SK-N-MC (cell line): ENCODE data around the gene ACSM2B.
"Not testable (repeated sequence)": the region's sequence is repeated elsewhere in the genome, so short reads cannot be mapped to it uniquely, and the experiment has no call there.

Source experiments
- DNase-seq: peaks from one replicate; pipeline ENCODE4 v3.0.0-alpha.2; 2011; ENCODE audit warnings: low read depth, low spot score
- H3K27ac ChIP-seq: fragments of 200-600 bp; sonication (generic); 2 replicates; pipeline ENCODE4 v1.5.1; 2016; ENCODE audit warnings: mixed run types
- H3K36me3 ChIP-seq: fragments of 200-600 bp; sonication (generic); 2 replicates; pipeline ENCODE4 v1.6.1; 2017; ENCODE audit warnings: antibody characterized with exemption, low read length, mixed read lengths; ENCODE audit not compliant: insufficient read depth
- H3K4me3 ChIP-seq: fragments of 200-600 bp; sonication (generic); 2 replicates; pipeline ENCODE4 v1.5.1; 2016
- H3K9ac ChIP-seq: fragments of 200-600 bp; sonication (generic); 2 replicates; pipeline ENCODE4 v1.8.0; 2017; ENCODE audit warnings: mixed run types, mixed read lengths; ENCODE audit not compliant: insufficient read length
- H3K9me3 ChIP-seq: fragments of 200-600 bp; sonication (generic); 2 replicates; pipeline ENCODE4 v1.6.1; 2017; ENCODE audit warnings: low read depth, mild to moderate bottlenecking, antibody characterized with exemption, low read length, moderate library complexity, mixed read lengths
- EZH2 ChIP-seq: fragments of 200-600 bp; sonication (generic); IDR thresholded peaks from one replicate; pipeline ENCODE4 v1.6.1; 2017; ENCODE audit warnings: antibody characterized with exemption
- FOXP2 ChIP-seq: optimal IDR thresholded peaks from 2 replicates; pipeline ENCODE3; 2011; ENCODE audit warnings: mild to moderate bottlenecking, moderate library complexity; ENCODE audit not compliant: insufficient read depth; ENCODE audit errors: extremely low read length, control extremely low read depth
- POLR2AphosphoS5 ChIP-seq: IDR thresholded peaks from 2 replicates; pipeline ENCODE4 v1.6.1; 2012; ENCODE audit warnings: mild to moderate bottlenecking, low read depth, low read length, borderline replicate concordance

The ACSM2B gene

DNA sequence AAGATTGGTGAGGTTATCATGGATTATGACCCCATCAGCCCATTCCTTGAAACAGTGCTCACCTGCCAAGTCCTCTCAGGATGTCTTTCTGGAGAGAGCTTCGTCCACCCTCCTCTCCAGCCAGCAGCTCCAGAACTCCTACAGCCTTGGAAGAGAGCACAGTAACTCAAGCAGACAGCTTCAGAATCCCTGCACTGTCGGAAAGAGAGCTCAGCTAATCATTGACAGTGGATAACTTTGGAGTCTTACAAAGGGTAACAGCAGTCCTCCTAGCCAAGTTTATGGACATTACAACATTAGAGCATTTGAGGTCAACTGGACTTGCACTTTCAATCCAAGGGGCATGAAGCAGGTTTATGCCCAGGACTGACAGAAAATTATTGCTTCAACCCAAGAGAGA lies at the start of gene ACSM2B:
TSS of gene ACSM2B (minus strand) at position 223 of the 400 bp plus-strand sequence. CDS start 11,522 bp downstream, outside the sequence.
- not testable (repeated sequence) for H3K27ac ChIP-seq, H3K9me3 ChIP-seq, H3K9ac ChIP-seq, DNase-seq, H3K36me3 ChIP-seq, H3K4me3 ChIP-seq

DNA sequence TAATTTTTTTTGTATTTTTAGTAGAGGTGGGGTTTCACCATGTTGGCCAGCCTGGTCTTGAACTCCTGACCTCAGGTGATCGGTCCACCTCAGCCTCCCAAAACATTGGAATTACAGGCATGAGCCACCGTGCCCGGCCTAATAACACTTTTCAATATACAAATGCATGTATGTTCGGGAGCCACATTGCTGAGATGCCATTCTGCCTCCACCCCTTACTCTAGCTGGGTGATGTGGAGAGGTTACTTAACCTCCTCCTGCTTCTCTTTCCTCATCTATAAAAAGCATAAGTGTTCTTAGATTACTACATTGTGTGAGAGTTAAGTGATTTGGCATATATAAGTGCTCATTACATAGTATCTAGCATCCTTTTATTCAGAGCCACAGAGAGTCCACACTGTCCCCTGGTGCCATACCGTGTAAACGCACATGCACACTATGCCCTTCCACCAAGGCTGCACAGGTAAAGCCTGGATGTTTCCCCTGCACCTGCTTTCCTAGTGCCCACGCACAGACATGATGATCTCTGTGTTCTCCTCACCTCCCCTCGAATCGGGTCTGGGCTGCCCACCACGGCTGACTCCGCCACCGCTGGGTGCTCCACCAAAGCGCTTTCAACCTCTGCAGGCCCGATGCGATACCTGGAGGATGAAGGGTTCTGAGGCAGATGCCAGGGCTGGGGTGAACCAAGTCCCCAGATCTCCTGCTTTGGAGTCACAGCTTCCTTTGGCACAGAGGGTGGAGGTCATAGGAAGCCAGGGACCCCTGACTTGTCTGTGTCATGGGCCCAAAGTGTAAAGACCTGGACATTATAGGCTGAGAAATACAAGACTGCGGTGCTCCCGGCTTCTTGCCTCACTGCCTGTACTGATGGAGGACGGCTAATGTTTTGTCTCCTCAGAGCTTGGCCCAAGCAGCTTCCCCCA lies 49.0 kb upstream of the ACSM2B start:
- Histone ChIP-seq H3K9me3 (no peaks in the 10 kb centered on the region), H3K4me3 (no peak overlapping the region), H3K27ac (no peak overlapping the region), H3K9ac (no peak overlapping the region), H3K36me3 (no peaks in the 10 kb centered on the region)
- no peak for DNase-seq
- TF ChIP-seq EZH2: no peak
- no peak for TF ChIP-seq FOXP2
- no peak for TF ChIP-seq POLR2AphosphoS5

- Histone ChIP-seq H3K9ac (no peak overlapping the region), H3K27ac (no peak overlapping the region), H3K4me3 (no peak overlapping the region), H3K36me3 (no peaks in the 10 kb centered on the region), H3K9me3 (no peaks in the 10 kb centered on the region)
- TF ChIP-seq EZH2 (no peak), POLR2AphosphoS5 (no peak), FOXP2 (no peak)
- DNase-seq: no peak
These were observed 48.0 kb upstream of the ACSM2B start for GRCh38 chr16:20624205-20624604.

DNA sequence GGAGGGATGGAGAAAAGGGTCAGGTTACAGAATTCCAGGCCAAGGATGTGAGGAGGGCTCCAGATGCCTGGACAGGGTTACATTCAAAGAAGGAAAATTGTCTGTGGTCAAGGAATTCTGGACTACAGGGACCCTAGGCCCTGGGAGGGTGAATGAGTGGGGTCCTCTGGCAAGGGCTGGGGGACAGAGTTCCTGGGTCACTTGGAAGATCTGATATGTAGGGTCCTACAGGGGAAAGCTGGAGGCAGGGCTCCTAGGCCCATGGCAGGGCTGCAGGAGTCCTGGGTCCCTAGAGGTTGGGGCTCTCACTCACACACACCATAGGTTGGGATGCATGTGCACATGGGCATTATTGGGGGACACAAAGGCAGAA lies 46.3 kb upstream of the ACSM2B start:
- Histone ChIP-seq H3K27ac (no peak overlapping the region), H3K4me3 (no peak overlapping the region), H3K9me3 (no peaks in the 10 kb centered on the region), H3K9ac (no peak overlapping the region), H3K36me3 (no peaks in the 10 kb centered on the region)
- DNase-seq: no peak
- TF ChIP-seq EZH2: no peak
- no peak for TF ChIP-seq POLR2AphosphoS5
- TF ChIP-seq FOXP2: no peak

- Histone ChIP-seq H3K27ac (no peak overlapping the region), H3K9me3 (no peaks in the 10 kb centered on the region), H3K9ac (no peak overlapping the region), H3K4me3 (no peak overlapping the region), H3K36me3 (no peaks in the 10 kb centered on the region)
- DNase-seq: no peak
- TF ChIP-seq FOXP2 (no peak), POLR2AphosphoS5 (no peak)
These were observed 45.2 kb upstream of the ACSM2B start for GRCh38 chr16:20621406-20621805.

GRCh38 chr16:20620770-20621169 lies 44.6 kb upstream of the ACSM2B start:
- Histone ChIP-seq H3K27ac (no peak overlapping the region), H3K36me3 (no peaks in the 10 kb centered on the region), H3K4me3 (no peak overlapping the region), H3K9ac (no peak overlapping the region), H3K9me3 (no peaks in the 10 kb centered on the region)
- DNase-seq: no peak
- TF ChIP-seq FOXP2: no peak
- no peak for TF ChIP-seq POLR2AphosphoS5
- no peak for TF ChIP-seq EZH2

- no peak overlapping the region for H3K4me3 ChIP-seq
- no peak for DNase-seq
- TF ChIP-seq FOXP2 (no peak), EZH2 (no peak), POLR2AphosphoS5 (no peak)
These were observed 43.8 kb upstream of the ACSM2B start for GRCh38 chr16:20620003-20620402.

DNA sequence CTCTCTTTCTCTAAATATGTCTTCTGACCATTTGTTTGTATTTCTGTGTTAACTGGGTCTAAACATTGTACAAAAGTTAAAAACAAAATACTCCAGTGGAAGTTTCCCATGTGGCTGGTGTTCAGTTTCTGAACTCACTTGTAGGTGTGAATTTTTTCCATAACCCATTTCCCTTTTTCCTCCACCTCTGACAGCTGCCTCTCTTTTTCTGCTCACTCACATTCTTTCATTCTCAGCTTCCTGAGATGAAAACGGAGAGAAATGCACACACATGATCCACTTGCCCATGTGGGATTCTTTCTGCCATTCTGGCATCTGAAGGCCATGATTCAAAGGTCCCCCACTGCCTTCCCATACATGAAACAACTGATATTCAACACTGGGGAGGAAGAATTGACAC lies 41.1 kb upstream of the ACSM2B start:
- no peak for TF ChIP-seq POLR2AphosphoS5
- no peak for TF ChIP-seq EZH2
- TF ChIP-seq FOXP2: no peak
- DNase-seq: no peak
- Histone ChIP-seq H3K36me3 (no peaks in the 10 kb centered on the region), H3K4me3 (no peak overlapping the region), H3K9me3 (no peaks in the 10 kb centered on the region), H3K27ac (no peak overlapping the region), H3K9ac (no peak overlapping the region)

More at GRCh38 chr16:20620003-20620402, 43.8 kb upstream of the ACSM2B start:
- no peak overlapping the region for H3K9ac ChIP-seq
- H3K27ac ChIP-seq: no peak overlapping the region
- no peaks in the 10 kb centered on the region for H3K36me3 ChIP-seq
- no peaks in the 10 kb centered on the region for H3K9me3 ChIP-seq

GRCh38 chr16:20614186-20615141 lies 38.3 kb upstream of the ACSM2B start:
- no peaks in the 10 kb centered on the region for H3K36me3 ChIP-seq
- H3K27ac ChIP-seq: no peak overlapping the region
- no peak for DNase-seq
- no peaks in the 10 kb centered on the region for H3K9me3 ChIP-seq
- no peak overlapping the region for H3K9ac ChIP-seq
- TF ChIP-seq EZH2: no peak
- H3K4me3 ChIP-seq: no peak overlapping the region
